ENCODE data around the gene C1QTNF9.
A peak's percentile ranks its signal among the peaks of the same experiment; 100 is the strongest.
"Not testable (repeated sequence)": the region's sequence is repeated elsewhere in the genome, so short reads cannot be mapped to it uniquely, and the experiment has no call there.

Gene C1QTNF9

GRCh38 chr13:24284889-24285565 is 24.4 kb upstream of the C1QTNF9 start:
- DNase-seq: no peak

GRCh38 chr13:24286624-24287023 is 22.8 kb upstream of the C1QTNF9 start:
- no peak for DNase-seq

DNA sequence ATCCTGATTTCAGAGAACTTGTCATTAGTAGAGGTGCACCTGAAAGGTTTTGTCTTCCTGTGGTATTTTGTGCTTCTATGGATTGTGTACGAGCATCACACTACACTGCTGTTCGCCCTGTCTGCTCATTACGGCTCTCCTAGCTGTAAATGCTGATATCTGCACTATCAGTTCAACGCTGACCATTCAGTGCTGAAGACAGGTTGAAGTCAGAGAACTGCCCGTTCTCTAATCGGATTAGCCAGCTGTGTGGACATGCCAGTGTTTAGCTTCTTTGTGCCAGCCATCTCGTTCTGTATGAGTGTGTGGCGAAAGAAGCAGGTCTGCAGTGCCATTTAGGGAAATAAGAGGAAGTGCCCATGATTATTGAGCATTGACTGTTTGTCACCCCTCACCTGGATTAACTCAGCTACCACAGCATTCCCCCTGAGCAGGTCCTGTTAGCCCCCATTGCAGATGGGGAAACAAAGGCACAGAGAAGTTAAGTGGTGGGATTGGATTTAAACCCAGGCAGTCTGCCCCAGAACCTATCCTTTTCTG is 21.6 kb upstream of the C1QTNF9 start:
- no peak for DNase-seq

- no peak for DNase-seq
Observed at GRCh38 chr13:24288870-24289269, 20.5 kb upstream of the C1QTNF9 start.

GRCh38 chr13:24290280-24290932 is 19.0 kb upstream of the C1QTNF9 start:
- no peak for DNase-seq

GRCh38 chr13:24292481-24292880 is 16.9 kb upstream of the C1QTNF9 start:
- no peak for DNase-seq

- no peak for DNase-seq
Observed at GRCh38 chr13:24293746-24294145, 15.6 kb upstream of the C1QTNF9 start.

DNA sequence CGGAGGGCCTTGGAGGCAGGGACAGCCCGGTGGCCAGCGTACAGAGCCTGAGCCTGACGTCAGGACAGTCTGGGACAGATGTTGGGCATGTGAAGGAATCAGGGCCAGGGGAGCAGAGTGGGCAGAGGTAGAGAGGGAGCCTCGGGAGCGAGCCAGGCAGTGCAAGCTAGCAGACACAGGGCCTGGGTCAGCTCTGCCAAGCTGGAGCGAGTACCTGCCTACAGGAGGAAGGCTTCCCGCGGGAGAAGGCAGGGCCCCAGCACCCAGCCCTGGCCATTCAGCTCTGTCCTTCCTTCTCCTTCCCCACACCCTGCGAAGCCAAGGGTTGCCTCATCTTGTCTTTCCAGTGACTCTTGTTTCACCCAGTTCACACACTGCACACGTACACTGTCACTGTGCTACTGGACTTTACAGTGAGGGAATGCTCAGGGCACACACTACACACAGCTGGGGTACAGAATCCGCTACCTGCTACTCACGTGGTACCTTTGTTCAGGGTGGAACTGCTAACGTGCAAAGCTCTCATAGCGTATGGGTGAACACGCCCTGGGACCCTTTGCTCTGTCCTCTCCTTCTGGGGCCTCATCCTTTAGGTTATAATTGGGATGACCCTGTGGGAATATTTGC is 9.8 kb upstream of the C1QTNF9 start:
- DNase-seq: no peak

DNA sequence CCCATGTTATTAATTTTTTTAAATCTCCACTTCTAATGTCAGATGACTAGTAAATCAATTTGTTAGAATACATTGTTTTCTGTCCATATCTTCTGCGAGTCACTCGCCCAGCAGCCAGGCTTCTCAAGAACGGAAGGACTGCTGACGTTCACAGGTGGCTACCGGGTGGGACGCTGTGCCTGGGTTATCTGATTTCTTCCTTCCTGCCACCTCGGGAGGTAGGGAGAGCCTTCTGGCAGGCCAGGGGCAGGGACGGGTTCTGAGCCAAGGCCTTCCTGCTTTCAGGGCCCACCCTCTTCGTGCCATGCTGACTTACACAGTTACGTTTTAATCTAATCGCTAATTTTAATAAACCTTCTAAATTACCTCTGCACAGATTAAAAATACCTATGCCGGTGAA is 7.9 kb upstream of the C1QTNF9 start:
- no peak for DNase-seq

GRCh38 chr13:24301911-24302310 is 7.5 kb upstream of the C1QTNF9 start:
- DNase-seq: no peak

DNA sequence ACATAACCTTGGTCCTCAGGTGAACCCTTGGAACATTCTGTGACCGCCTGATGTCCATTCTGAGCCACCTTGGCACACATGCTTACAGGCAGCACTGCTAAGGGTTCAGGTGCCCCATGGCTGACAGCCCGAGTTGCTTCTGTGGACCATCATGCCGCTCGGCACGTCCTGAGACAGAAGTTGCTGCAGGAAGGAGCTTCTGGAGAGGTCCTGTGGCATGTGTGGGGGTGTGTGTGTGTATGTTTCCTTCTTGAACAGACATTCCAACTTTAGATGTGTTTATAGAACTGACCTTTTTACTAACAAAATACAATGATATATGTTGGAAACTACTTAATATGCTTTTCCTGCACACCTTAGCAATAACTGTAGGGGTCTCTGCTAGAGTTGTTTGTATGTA is 4.8 kb upstream of the C1QTNF9 start:
- DNase-seq: no peak

GRCh38 chr13:24306632-24307031 is 2.7 kb upstream of the C1QTNF9 start:
- no peak for DNase-seq

DNA sequence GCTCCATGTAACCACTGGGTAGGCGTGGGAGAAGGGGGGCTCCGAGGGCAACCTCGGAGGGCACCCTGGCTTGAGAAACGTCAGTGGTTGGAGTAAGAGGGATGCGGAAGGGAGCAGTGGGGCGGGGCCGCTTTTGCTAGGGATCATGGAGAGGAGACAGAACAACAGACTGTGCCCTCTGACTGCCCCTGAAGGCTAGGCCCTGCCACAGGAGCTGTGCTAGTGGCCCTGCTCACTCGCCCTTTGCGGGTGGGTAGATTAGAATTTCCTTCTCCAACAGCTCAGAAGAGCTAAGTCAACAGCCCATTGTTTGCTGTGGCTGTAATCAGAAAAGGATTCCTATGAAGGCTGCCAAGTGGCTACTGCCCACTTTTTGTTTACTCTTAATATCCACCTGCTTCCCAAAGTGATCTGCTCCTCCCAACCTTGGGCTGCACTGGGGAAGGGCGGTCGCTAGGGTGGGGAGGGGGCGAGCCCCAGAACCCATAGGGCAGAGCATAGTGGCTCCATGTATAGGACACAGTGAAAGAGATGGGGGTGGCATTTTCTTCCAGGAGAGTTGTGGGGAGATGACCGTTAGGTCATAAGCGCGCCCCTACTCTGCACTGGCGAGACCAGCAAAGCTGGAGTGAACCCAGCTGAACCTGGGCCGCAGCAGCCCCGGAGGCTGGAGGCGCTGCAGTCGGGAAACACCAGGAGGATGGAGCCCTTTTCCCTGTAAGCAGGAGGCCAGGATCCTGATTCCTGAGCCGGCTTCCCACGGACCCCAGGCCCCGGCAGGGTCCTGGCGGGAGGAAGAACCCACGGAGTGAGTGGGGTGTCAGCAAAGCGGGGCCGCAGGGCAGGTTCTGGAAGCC is 1.9 kb upstream of the C1QTNF9 start:
- DNase-seq: peak; percentile 35

- DNase-seq: no peak
Observed at GRCh38 chr13:24308068-24308445, 1.3 kb upstream of the C1QTNF9 start.

GRCh38 chr13:24308488-24309020 is 826 bp upstream of the C1QTNF9 start:
- no peak for DNase-seq

- DNase-seq: no peak
Observed at GRCh38 chr13:24313439-24313838, 4.1 kb downstream of the C1QTNF9 start.

DNA sequence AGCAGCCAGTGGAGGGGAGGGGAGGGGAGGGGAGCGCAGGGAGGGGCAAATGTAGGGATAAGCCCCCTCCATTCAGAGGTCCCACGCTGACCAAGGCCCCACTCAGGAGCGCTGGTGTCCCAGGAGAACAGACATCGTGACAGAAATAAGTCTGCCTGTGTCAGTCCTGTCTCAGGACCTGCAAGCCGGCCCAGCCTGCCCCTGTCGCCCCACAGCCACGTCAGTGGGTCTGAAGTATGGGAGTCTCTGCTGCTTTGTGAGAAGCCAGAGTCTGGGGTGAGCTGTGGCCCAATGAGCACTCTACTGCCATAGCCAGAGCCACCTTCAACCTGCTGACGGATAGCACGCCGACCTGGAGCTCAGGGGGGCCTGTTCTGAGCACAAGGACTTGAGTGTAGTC is 8.5 kb downstream of the C1QTNF9 start:
- DNase-seq: not testable (repeated sequence)

DNA sequence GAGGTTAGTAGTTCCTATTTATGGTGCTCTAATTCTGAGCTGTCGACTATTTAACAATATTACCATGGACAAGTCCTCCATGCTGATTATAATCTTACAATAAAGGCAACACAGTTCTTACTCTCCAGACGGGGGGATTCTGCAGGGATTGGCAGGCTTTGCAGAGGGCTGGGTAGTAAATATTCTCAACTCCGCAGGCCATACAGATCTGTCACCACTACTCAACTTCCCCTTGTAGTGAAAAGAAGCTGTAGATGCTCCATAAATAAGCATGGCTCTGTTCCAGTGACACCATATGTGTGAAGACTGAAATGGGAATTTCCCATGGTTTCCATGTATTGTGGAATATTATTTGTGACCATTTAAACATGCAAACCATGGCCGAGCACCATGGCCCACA is 9.5 kb downstream of the C1QTNF9 start:
- not testable (repeated sequence) for DNase-seq

- not testable (repeated sequence) for DNase-seq
Observed at GRCh38 chr13:24319641-24320040, 10.3 kb downstream of the C1QTNF9 start.

GRCh38 chr13:24321416-24321815 is 12.0 kb downstream of the C1QTNF9 start:
- not testable (repeated sequence) for DNase-seq

GRCh38 chr13:24322470-24322869 is 13.1 kb downstream of the C1QTNF9 start:
- DNase-seq: not testable (repeated sequence)

DNA sequence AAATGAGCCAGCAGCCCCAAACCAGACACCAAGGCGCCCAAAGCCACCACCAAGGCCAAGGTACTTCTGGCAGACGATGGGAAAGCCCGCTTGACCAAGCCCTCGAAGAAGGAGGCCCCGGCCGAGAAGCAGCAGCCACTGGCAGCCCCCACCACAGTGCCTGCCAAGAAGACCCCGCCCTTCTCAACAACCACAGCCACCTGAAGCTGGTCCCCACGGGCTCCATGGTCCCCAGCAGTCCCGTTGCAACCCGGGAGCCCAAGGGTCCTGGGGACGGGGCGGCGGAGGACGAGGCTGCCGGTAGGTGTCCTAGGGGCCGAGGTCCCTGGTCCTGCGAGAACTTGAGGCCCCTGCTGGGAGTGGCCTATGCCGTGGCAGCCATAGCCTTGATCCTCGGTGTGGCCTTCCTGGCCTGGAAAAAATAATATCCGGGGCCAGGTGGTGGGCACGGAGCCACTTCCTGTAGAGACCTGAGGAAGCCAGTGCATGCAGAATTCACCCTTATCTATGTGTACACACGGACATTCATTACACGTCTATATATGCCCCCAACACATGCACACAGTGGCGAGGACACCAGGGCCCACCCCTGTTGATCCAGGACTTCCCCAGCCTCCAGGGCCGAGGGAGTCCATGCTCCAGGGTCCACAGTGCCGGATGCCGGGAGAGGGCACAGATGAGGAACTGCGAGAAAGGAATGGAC is 13.8 kb downstream of the C1QTNF9 start:
- DNase-seq: no peak
